GM20000 (cell line): ENCODE results near the gene STIM2.
A peak's percentile ranks its signal among the peaks of the same experiment; 100 is the strongest.
"Not testable (repeated sequence)": the region's sequence is repeated elsewhere in the genome, so short reads cannot be mapped to it uniquely, and the experiment has no call there.

ENCODE experiments used
- DNase-seq: peaks from one replicate; pipeline ENCODE4 v3.0.0; 2012; ENCODE audit warnings: low spot score
- TF ChIP-seq, protein P1 (sequence below): IDR thresholded peaks from 2 replicates; pipeline ENCODE4 v1.5.1; 2012; ENCODE audit warnings: mild to moderate bottlenecking, control low read depth; ENCODE audit errors: extremely low read depth, missing control alignments

The STIM2 gene

DNA sequence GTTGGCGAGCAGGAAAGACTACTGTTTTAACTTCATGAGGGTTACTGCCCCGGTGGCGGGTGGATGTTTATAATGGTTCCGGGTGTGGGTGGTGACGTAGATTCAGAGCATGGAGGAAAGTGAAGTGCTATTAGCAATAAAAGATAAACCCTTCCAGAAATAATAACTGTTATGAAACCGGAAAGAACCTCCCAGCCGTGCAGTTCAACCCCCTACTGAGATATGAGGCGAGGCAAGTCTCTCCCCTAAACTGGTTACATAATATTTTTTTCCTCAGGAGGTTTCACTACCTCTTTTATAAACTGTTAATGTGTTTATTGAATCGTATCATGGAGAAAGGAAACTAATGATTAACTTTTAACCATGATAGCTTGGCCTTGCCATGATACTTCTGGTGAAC, 33.9 kb upstream of the STIM2 start:
- DNase-seq = peak; percentile 73
- TF ChIP-seq, protein P1, sequence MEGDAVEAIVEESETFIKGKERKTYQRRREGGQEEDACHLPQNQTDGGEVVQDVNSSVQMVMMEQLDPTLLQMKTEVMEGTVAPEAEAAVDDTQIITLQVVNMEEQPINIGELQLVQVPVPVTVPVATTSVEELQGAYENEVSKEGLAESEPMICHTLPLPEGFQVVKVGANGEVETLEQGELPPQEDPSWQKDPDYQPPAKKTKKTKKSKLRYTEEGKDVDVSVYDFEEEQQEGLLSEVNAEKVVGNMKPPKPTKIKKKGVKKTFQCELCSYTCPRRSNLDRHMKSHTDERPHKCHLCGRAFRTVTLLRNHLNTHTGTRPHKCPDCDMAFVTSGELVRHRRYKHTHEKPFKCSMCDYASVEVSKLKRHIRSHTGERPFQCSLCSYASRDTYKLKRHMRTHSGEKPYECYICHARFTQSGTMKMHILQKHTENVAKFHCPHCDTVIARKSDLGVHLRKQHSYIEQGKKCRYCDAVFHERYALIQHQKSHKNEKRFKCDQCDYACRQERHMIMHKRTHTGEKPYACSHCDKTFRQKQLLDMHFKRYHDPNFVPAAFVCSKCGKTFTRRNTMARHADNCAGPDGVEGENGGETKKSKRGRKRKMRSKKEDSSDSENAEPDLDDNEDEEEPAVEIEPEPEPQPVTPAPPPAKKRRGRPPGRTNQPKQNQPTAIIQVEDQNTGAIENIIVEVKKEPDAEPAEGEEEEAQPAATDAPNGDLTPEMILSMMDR = no peak

DNA sequence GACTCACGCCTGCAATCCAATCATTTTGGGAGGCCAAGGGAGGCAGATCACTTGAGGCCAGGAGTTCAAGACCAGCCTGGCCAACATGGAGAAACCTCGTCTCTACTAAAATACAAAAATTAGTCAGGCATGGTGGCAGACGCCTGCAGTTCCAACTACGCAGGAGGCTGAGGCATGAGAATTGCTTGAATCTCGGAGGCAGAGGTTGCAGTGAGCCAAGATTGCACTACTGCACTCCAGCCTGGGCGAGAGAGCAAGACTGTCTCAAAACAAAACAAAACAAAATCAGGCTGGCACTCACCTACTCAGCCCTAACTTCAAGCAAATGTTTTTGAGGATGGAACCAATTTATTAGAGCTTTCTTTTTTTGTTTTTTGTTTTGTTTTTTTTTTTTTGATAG, 33.3 kb upstream of the STIM2 start:
- DNase-seq = not testable (repeated sequence)

DNA sequence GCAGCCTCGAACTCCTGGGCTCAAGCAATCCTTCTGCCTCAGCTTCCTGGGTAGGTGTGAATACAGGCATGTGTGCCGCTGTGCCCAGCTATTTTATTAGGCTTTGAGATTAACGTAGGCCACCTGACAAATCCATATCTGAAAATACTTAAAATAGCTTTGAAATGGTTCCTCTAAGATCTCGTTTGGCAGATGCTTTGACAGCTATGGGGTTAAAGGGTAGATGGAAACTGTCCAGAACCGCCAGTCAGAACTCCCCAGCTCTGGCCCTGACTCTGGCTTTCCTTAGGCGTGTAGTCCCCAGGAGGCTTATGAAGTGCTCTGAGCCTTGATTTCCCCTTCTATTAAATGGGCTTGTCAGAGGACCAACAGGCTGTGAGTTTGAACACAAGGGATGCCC, 32.8 kb upstream of the STIM2 start:
- TF ChIP-seq, protein P1 = no peak

DNA sequence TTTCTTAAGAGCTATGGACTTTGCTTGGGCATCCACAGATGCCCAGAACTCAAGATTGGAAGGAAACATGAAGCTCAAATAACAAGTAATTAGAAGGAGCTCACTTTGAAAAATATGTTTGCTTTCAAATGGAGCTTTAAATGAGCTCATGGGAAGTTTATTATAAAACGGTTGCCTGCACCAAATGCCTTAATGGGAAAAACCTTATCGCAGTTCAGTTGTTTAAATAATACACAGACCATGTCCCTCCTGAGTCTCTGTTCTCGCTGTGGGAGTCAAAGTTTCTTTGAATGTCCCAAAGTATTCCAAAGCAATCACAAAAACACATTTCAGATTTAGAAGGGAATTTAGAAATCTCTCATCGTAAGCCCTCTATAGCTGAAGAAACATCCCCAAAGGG, 31.6 kb upstream of the STIM2 start:
- DNase-seq = no peak
- TF ChIP-seq, protein P1 = no peak

More for the DNA sequence above, 32.8 kb upstream of the STIM2 start:
- DNase-seq = no peak

DNA sequence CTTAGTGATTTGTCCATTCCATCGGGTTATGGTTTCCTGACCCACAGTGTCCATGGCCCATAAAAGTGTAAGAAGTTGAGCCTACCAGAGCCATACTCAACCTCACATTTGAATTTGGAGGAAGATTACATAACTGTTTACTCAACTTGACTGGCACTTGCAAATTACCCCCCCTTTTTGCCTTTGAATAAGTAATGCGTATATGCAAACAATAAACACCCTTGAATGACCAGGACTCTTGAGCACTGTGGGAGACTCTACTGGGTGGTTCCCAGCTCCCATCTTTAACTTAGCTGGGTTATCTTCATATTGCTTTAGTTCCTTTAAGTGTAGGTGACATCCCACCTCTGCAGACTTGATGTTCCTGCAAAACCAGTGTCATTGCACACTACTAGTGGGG, 30.6 kb upstream of the STIM2 start:
- TF ChIP-seq, protein P1 = no peak
- no peak for DNase-seq

DNA sequence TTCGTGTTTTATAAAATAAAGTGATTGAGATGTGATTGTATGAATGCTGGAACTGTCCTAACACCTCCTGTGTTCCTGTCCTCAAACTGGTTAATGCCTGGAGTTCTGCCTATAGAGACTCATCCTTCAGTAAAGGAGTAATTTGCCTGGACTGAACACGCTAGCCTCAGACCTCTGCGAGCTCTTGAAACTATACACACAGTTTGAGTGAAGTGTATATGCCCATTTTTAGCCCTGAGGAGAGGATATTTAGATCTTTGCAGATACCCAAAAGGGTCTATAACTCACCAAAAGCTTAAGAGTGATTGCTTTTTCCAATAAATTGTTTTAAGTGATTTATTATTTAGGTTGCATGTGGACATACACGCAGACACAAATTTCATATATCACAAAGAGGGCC, 29.9 kb upstream of the STIM2 start:
- TF ChIP-seq, protein P1 = no peak

DNA sequence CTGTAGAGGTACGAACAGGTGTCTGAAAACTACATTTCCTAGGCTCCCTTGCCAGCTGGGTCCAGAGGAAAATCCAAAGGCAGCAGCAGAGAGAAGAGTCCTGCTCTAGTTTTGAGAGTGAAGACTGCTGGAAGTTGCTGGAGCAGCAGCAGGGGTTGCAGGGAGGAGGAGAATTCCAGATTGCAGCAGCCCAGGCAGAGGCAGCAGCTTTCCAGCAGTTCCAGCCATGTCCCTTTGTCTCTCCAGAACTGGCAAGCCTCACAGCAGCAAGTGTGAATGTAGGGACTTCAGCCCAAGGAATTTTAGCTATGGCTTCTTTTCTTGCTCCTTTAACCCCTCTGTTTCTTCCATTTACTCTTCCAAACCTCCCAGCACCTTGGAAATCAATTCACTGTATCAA, 24.1 kb upstream of the STIM2 start:
- no peak for DNase-seq
- TF ChIP-seq, protein P1 = no peak

More for the DNA sequence above, 29.9 kb upstream of the STIM2 start:
- no peak for DNase-seq

DNA sequence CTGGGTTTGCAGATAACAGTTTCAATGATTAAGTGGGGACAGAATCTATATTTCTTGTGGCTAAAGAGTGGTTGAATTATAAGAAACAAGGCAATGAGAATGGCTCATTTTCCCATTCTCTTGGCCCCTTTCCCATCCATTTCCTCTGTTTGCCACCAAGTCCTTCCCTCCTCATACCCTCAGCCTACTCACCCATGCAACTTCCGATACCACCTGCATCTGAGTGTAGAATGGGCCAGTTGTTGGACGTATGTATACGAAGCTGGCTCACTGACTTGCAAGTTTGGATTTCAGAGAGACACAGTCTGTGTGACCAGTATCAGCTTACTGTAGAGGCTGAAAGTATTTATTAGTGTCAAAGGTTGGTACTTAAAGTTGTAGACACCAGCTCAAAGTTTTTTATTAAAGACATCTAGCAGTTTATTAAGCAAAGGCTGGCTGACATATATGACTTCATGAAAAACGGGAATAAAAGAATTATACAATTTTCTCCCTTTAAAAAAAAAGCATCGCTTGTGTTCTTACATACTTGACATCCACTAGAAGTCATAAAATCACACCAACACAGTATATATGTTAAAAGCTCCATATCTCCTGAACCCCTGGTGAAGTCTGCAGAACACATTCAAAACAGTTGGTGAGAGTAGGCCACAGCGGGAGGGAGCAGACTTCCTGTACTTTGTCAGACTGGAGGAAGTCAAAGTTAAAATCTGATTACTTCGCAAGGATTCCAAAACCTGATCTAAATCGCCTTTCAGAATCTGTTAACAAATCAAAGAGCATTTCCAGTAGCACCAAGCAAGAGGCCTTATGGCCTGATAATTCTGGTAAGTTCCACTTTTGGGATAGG, 22.4 kb upstream of the STIM2 start:
- TF ChIP-seq, protein P1 = no peak
- no peak for DNase-seq
